GM21528 (cell line): ENCODE results near the gene ADAR.

Experiments used
- ATAC-seq: cut with Tn5 transposase; IDR thresholded peaks from one replicate; pipeline ENCODE4 v1.9.1; 2021; ENCODE audit warnings: mild to moderate bottlenecking, moderate library complexity; ENCODE audit not compliant: unreplicated experiment, low FRiP score

The ADAR gene

GRCh38 chr1:154559466-154560044 lies 48.4 kb downstream of the ADAR start:
- peak; percentile 43 for ATAC-seq

GRCh38 chr1:154558720-154559465 lies 49.1 kb downstream of the ADAR start:
- peak; percentile 85 for ATAC-seq

GRCh38 chr1:154557939-154558719 lies 49.9 kb downstream of the ADAR start, which contains the start of gene UBE2Q1:
Gene UBE2Q1, minus strand, starts transcription at chr1:154558662. Its CDS starts 109 bp downstream, at chr1:154558553.
- ATAC-seq: peak; percentile 21

DNA sequence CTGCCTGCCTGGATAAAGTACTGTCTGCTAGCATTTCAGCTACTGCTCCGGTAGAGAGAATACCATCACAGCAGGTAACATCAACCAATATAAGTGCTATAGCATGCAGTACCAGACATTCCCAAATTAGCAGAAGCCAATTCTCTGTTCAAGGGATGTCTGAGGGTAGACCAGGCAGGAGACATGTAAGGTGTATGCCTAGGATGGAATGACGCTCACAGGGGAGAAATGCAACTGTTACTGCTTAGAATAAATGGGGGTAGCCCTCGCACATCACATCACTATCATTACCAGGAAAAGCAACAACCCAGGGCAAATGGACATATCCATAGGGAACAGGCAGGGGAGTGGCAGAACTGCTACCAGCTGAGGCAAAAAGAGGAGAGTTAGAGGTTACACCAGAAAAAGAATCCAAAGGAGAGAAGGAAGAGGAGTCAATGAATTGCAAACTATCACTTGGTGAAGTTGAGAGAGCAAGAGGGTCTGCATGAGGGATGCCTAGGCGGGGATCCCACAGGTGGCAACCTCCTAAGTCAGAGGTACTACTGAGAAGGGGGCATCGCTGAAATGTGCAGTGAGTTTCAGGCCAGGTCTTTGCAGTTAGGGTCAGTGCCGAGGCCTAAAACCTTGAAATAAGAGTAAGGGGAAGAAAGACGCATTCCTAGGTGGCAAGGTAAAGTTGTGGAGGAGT lies 50.6 kb downstream of the ADAR start:
- ATAC-seq: no peak

GRCh38 chr1:154556422-154556821 lies 51.6 kb downstream of the ADAR start:
- ATAC-seq: no peak

- ATAC-seq: no peak
Measured at GRCh38 chr1:154553056-154554030, 54.6 kb downstream of the ADAR start.

- no peak for ATAC-seq
Measured at GRCh38 chr1:154552036-154552435, 56.0 kb downstream of the ADAR start.

GRCh38 chr1:154551474-154551873 lies 56.5 kb downstream of the ADAR start:
- no peak for ATAC-seq

- ATAC-seq: no peak
Measured at GRCh38 chr1:154550657-154551056, 57.3 kb downstream of the ADAR start.

- no peak for ATAC-seq
Measured at GRCh38 chr1:154550070-154550469, 57.9 kb downstream of the ADAR start.

- no peak for ATAC-seq
Measured at GRCh38 chr1:154549202-154549770, 58.7 kb downstream of the ADAR start.

- no peak for ATAC-seq
Measured at GRCh38 chr1:154548028-154548427, 60.0 kb downstream of the ADAR start.

DNA sequence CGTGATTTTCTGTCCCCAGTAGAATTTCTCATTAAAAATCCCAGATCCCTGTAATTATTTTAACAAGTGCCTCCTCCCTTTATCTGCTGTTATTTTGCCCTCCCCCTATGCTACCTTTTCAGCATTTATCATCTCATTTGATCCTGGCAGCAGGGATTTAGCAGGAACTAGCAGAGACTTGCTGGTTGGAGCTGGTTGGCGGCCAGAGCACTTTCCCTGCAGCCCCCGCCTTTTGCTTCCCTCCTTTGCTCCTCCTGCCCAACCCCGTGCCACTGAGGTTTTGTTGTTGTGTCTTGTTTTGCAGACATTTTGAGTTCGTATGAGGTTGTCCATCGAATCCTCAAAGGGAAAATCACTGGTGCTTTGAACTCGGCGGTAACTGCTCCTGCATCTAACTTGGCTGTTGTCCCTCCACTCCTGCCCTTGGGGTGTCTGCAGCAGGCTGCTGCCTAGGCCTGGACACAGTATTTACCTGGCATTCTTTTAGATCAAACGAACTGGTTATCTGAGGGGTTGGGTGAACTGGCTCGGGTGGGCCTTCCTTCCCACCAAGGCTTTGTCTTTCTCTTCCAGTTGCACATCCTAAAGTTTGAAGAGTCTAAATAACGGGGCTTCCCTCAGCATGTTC lies 60.8 kb downstream of the ADAR start:
- ATAC-seq: no peak

DNA sequence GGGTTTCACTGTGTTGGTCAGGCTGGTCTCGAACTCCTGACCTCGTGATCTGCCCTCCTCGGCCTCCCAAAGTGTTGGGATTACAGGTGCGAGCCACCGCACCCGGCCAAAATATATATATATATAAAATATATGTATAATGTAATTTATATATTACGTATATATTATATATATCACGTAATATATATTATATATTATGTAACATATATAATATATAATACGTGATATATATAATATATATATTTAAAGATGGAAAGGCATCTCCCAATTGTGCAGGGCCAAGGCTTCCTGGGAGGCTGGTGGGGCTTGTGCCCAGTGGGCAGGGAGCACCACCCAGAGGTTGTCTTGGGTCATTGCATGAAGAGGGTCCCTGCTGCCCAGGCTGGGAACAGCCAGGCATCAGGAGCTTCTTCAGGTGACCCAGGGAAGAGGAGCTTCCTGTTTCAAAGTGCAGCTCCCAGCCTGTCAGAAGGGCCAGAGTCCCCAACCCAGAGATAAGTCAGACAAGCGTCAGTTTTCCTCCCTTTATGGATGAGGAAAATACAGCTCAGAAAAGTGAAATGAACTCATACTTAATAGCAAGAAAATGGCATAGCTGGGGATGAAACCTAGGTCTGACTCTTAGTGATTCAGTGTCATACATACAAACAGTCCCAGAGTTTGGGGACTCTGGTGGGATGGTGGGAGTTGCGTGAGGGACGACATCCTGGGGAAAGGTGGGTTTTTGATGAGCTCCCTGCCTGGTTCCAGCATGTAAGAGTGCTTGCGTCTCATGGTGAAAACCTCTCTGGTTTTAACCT lies 61.5 kb downstream of the ADAR start:
- no peak for ATAC-seq

DNA sequence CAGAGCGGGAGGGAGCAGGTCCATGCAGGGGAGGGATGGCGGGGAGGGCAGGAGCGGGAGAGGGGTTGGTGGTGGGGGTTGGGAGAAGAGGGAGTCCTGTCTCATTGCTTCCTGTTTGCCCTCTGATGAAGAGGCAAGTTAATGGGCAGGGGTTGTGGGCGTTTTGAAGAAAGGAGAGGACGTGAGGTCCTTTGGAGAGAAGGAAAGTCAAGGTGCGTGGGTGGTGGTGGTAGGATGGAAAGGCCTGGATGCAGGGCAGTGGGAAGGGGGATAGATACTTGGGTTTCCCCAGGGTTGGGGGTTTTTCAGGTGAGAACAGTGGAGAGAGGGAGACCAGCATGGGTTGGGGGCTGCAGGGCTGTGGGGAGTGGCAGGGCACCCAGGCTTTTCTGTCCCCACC lies 66.8 kb downstream of the ADAR start:
- ATAC-seq: no peak

- no peak for ATAC-seq
Measured at GRCh38 chr1:154539486-154540483, 68.2 kb downstream of the ADAR start.

GRCh38 chr1:154536570-154536969 lies 71.4 kb downstream of the ADAR start:
- ATAC-seq: no peak
